ENCODE results near the gene PDE1C.
"Not testable (repeated sequence)": the region's sequence is repeated elsewhere in the genome, so short reads cannot be mapped to it uniquely, and the experiment has no call there.

PDE1C gene

DNA sequence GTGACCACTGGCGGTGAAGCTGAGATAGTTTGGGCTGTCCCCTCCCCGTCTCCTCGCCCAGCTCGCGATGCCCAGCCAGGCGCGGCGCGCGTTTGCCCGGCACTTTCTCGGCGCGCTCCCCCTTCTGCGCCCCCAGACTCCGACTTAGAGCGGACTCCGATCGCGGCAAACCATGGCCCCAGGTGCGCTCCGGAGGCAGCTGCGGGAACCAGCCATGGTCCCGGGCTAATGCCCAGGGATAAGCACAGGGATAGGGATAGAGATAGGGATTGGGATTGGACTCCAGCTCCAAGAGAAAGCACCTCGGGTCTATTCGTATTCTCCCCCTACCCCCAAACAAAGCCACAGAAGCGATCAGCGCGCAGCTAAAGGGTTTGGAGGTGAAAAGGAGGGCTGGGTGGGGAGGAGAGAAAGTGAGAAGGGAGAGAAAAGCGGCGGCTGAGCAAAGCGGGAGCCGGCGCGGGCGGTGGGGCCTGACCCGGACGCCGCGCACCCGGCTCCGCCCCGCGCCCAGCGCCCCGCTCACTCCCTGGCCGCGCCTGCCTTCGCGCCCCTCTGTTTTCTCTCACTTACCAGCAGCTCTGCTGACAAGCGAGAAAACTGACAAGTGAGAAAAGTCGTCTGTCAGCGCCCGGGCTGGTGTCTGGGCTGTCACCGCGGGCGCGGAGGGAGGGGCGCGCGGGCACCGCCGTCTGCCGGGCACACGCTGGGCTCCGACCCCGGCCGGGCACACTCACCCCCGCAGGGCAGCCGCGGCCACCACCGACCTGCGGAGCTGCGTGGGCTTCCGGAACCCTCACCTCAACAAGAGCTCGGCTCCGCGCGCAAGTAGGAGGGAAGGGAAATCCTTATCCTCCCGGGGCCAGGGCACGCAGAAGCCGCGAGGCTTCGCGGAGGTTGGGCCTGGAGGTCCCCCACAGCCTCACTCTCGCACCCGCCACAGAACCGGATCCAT lies at the start of gene PDE1C:
TSS of gene PDE1C (minus strand) at position 2 of the 955 bp plus-strand sequence.
- DNase-seq: peak in 1 of 2 experiments; percentile 44

DNA sequence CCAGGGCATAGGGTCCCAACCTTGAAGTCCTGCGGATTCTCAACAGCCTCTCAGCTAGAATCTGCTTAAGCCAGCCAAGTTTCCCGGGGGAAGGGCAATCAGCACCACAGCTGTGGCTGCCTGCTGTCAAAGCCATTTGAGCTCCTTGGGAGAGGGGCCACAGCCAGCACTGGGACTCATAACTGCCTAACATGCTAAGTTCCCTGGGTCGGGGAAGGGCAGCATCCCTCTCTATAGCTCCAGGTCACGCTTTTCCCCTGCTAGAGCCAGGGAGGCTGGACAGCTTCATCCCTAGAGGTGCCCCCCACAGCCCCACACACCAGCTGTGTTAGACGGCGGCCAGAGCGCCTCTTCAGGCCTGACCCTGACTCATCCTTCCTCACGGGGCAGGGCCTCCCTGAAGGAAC lies 49.6 kb upstream of the PDE1C start:
- peak; percentile 45 to 77 for DNase-seq

DNA sequence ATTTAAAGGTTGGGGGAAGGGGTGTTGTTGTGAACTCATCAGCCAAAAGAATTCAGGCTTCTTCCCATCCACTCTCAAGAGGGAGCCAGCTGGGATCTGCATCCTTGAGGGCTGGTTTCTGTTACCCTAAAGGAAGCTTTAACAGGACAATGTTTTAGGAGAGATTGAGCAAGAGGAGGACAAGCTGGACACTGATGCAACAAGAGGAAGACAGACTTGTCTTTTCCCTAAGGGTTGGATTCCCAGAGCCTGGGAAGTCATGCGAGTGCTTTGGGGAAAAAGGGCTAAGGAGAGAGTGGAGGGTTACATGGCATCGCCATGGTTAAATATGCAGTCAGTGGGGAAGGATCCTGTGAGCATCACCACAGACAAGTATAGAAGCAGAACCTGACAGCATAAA lies 47.6 kb upstream of the PDE1C start:
- DNase-seq: no peak

DNA sequence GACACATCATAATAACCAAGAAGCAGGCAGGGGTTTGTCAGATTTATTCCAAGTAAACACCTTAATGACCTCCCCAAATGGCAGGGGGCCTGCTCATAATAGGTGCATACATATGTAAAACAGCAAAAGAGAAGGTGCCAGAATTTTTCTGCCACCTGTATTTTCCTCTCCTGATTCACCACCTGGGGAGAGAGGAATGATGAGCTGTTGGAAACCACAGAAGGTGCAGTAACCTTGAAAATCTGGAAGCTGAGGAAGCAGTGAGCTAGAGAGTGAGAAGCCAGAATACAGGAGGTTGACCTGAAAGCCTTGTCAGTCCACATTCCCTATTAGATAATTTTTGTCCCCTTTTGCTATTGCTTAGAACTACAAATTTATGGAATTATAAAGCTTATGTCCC lies 46.2 kb upstream of the PDE1C start:
- no peak for DNase-seq

DNA sequence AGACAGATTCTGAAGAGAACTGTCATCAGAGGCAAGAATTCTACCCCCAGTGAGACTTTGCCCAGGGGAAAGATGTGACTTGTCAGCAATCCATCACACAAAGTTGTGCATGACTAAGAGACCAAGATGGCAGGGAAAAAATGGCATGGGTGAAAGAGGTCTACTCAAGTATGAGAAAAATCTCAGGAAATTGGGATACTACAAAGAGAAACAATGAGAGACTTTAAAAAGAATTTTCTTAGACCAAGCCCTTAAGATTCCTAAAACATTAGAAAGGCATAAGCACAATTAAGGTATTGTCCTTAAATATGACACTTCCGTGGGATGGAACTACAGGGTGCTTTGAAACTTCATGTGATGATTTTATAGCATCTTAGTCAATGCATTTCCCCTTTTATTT lies 45.6 kb upstream of the PDE1C start:
- no peak for DNase-seq

DNA sequence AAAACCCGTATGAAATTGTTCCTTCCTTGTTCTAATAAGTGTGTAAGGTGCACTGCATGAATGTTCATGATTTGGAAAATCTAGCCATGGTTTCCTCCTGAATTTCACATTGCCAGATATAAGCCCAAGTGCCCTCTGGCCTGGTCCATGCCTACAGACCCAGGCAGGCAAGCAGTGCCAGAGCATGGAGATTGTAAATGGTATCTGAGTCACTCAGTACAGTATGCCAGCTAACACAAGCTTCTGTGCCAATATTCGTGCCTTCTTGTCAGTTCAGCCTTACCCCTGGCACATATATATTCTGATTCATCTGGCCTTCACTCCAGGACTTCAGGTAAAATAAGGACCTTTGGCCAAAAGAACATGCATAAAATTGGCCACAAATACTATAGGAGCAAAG lies 38.4 kb upstream of the PDE1C start:
- DNase-seq: peak; percentile 35 to 75

DNA sequence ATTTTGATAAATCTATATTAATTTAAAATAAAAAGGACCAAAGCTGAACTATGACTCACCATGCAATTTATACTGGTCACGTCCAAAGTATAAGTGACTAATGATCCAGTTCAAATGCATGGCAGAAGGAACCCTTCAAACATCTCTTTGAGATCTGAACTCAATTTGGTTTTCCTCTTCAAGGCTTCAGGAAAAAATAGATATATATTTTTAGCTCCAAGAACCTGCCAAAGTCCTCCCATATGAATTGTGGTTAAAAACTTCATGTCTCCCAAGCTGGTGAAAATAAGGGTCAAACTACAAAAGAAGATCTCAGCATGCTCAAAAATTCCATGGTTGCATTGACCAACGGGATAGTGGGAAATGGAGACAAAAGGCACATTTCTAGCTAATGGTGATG lies 34.6 kb upstream of the PDE1C start:
- no peak for DNase-seq

DNA sequence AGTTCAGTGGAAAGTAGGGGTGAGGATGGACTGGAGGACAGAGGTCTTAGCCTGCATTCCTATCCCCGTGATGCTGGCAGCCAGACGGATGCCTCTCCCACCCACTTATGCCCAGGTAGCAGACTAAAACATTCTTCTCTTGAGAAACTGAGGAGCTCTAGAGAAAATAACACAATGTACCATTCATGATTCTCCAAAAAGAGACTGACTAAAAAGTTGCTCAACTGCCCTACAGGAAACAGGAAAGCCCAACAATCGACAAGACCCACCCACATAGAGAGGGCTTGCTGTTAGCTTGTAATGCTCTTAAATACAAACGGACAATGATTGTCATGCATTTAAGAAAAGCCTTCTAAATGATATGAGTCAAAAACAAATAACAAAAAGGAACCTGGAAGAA lies 33.2 kb upstream of the PDE1C start:
- no peak for DNase-seq

DNA sequence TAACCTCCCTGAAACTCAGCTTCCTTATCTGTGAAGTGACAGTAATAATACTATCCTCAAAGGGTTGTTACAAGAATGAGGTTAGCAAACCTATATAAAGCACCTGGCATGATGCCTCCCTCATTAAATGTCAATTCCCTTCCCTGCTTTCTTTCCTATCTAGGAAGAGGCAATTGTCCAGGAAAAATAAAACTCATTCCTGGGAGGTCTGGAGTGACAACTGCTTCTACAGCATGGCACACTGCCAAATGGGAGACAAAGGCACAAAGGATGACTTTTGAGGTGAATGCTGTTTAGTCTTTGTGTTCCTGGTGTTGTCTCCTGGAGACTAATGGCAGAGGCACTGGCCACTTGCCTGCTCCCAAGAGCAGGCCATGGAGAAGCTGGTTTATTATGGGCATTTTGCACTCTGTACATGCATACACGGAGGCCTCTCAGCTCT lies 32.2 kb upstream of the PDE1C start:
- peak in 1 of 2 experiments; percentile 33 for DNase-seq

DNA sequence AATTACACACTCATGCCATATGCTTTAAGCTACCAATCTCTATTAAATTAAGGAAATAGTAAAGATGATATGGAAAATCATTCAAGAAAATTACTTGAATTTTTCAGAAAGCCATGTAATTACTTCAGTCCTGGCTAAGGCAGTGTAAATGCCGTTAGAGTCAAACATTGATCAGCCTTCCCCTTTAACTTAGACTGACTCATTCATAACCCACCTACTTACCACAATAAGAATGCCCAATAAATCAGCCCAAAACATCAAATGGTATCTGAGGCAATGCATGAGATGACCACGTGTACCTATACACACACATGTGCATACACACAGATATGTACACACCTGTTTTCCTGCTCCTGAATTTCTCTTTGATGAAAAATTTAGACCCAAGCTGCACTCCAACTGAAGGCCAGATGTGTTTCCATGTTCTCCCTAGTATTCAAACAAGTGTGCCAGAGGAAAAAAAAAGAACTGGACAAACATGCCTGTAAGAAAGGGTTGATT lies 30.2 kb upstream of the PDE1C start:
- no peak for DNase-seq

DNA sequence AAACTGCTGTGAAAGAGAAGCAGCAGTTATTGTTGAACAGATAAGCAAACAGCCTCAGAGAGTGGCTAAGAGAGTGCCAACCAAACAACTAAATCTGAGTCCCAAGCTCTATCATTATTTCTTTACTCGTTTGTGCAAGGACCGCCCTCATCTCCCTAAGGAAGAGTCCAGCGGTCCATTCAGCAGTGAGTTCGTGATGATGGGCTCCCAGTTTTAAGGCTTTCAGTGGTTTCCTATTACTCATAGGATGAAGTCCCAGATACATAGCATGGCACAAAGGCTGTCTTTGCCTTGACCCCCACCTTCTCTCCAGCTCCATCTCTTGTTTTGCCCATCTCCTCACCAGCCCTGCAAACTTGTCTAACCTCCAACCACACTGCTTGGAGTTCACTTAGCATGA lies 24.3 kb upstream of the PDE1C start:
- DNase-seq: no peak

DNA sequence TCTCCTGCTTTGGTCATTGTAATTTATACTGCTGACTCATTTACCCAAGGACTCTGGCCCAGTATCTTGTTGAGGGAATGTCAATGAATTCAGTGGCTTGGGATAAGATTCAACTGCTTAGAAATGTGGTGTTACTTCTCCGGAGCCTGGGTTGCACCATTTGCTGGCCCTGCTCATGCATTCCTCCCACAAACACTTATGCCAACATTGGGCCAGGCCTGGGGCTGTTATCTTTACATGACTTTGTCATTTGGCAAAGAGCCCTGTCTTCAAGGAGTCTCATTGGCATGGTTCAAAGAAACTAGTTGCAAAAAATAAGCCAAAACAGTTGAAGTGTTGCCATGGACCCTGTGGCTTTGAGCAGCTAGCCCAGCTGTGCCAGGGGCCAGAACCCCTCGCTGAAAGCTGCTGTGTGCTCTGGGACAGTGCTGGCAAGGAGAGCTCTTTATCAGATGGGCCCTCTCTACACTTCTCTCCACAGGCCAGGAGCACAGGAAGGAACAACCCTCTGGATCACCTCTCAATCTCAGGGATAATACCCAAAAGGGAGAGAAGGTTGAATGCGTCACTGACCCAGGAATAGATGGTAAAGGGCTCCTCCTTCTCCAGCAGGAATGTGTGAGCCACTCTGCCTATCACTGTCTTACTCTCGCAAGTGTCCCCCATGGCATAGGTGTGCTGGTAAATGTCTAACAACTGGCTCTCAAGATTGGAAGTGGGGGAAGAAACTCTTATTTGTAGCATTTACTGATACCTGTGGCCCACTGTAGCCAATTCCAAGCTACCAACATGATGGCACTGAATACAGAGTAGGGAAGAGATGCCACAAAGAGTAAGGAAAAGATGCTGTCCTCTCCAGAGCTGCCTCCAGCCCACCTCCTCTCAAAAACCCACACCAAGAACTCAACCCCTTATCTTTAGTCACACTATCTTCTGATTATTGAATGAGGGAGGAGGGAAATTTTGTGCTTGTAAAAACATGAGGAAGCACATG lies 23.5 kb upstream of the PDE1C start:
- peak; percentile 92 to 99 for DNase-seq

DNA sequence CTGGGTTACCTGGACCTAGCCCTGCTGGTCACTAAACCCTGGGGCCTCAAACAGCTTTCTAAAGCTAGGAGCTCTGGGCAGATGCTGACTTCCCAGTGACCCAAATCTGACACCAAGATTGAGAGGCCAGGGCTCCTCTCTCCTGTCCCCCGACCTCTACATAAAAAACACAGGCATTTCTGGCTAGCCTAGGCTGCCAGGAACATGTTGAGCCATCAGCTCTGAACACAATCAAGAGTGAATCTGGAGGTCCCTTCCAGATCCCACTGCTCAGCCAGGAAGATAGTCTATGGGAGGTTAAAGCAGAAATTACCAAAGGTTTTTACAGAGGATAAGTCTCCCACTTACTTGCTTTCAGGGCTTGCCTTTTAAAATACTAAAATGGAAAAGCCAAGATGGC lies 22.1 kb upstream of the PDE1C start:
- DNase-seq: no peak

DNA sequence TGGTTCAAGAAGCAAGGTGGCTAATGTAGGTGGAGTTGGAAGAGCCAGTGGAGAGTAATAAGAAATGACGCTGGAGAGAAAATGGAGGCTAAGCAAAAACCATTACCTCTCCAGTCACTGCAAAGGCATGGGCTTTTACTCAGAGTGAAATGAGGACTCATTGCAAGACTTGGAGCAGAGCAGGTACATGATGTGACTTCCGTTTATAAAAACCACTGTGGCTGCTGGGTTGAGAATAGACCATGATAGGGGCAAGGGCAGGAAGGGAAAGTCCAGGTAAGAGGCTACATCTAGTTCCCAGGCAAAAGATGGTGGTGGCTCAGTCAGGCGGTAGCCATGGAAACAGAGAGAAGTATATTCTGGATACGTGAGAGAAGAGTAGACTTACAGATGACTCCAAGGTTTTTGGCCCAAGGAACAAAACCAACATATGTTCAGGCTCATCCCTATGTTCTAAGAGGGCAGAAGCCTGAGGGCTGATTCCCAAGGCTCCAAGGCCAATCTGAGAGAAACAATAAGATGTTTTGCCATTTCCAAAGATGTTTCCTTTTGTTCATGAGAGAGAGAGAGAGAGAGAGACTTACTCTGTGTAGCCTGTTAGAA lies 21.5 kb upstream of the PDE1C start:
- DNase-seq: peak; percentile 37 to 72

DNA sequence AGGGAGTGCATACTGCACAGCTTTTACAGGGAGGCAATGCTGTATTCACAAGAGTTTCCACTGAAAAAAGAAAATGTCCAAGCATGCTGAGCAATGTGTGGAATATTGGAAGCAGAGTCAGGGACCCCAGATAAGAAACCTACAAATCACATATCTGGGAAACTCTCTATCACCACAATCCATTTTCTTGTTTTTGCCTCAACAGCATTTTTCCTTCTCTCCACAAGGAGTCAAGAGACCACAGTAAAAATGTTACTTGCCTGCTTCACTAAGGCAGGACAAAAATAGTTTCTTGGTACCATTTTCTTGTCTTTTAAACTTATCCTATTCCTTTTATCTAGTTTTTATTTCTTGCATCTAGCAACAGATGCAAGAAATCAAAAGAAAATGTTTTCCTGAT lies 19.5 kb upstream of the PDE1C start:
- DNase-seq: no peak

DNA sequence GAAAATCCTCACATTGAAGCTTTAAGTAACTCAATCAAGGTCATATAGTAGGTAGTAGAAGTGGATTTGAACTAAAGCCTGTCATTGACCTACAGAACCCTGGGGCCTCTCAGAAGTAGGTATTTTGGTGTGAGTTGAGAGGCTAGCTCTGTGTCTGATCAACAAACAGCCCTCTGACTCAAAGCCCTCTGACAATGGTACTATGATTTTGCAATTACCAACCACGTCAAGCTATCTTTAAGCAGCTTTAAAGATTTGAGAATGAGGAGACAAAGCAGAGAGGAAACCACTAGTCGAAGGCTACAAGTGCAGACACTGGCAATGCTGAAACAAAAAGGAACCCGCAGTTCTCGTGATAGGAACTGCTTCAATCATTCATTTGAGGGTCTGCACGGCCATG lies 19.0 kb upstream of the PDE1C start:
- no peak for DNase-seq

DNA sequence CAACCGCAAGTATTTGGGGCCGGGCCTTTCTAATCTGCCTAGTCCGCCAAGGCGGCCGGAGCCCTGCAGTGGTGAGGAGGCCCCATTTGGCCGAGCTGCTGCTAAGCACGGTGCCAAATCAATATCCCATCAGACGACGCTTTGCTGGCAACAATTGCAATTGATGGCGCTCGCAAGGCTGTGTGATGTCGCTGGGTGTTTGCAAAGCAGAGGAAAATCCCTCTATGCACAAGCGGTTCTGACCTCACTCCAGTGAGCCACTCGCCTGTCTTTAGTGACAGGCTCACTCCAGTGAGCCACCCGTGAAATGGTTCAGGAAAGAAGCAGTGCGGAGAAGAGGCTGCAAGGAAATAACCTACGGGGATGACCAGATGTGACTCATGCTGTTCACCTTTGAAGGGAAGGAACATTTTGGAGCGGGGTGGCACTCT lies 18.3 kb upstream of the PDE1C start:
- peak; percentile 57 to 94 for DNase-seq

DNA sequence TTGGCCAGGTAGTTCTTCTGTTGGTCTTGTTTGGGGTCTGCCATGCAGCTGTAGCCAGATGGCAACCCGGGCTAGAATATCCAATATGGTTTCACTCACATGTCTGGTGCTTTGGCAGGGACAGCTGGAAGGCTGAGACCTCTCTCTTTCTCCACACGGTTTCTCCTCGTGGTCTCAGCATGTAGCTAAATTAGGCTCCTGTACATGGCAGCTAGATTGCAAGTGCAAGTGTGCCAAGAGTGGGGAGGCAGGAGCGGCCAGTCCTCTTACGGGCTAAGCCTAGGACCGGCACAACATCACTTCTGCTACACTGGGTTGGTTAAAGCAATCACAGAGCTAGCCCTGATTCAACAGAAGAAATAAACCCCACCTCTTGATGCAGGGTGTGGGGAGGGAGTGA lies 9.3 kb upstream of the PDE1C start:
- peak; percentile 88 to 95 for DNase-seq

DNA sequence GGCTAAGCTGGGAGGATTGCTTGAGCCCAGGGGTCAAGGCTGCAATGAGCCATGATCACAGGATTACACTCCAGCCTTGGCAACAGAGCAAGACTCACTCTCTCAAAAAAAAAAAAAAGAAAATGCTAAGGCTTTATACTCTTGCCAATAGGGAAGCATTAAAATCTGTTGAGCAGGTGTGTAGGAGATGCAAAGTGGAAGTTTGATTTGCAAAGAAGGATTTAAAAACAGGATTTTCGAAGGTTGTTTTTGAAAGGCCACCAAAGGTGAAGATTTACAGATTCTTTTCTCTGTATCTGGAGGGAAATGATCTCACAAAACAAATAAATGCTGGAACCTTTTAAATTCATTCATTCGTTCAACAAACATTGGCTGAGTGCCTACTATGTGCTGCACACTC lies 8.6 kb upstream of the PDE1C start:
- peak in 1 of 2 experiments; percentile 57 for DNase-seq

DNA sequence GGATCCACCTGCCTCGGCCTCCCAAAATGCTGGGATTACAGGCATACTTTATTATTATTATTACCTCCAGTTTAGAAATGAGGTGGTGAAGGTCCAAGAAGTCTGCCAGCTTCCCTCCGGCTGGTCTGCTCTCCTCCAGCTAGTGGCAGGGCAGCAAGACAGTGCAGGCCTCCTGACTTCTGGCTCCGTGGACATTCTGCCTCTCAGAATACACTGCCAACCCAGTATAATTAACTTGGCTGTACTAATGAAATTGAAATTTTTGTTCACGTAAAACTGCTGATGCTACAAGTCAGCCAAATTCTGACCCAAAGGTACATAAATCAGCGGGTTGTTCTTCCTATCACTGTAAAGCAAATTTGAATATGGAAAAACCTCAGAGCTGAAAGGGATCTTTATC lies 7.6 kb upstream of the PDE1C start:
- DNase-seq: peak in 1 of 2 experiments; percentile 45

DNA sequence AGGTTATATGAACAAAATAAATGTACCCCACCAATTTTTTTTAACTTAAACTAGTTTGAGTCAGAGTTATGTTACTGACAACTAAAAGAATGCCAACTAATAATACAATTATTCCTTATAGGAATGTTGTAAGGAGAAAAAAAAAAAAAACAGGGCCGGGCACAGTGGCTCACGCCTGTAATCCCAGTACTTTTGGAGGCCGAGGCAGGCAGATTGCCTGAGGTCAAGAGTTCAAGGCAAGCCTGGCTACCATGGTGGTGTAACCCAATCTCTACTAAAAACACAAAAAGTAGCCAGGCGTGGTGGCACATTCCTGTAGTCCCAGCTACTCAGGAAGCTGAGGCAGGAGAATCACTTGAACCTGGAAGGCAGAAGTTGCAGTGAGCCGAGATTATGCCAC lies 6.6 kb upstream of the PDE1C start:
- DNase-seq: not testable (repeated sequence)

DNA sequence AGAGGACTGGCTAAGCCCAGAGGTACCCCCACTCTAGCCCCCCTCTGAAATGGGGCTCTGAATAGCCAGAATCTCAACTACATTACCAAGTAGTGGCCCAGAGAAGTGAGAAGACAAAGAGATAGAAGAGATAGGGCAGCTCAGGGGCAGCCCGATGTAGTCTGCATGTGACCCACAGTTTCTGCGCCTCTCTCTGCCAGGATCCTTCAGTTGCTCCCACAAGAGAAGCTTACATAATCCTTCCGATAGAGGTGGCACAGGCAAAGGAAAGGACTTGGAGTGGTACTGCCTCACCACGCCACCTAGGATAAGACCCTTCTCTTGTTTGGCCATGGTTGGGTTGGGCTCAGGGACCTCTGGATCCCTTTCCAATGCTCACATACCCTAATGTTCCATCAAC lies 5.4 kb upstream of the PDE1C start:
- DNase-seq: no peak

Measured in NCI-H446 (cell line).